ENCODE data around the gene USP53. TPM values are rescaled to one million over a fixed set of nuclear protein-coding genes. Genes with fewer than 3 reads are reported as not detected.

Gene USP53
- total and polyA plus RNA-seq, 2 donors from 2014 or later, result 8.4 to 59.9 TPM

- H3K27ac ChIP-seq (ENCODE audit: low read depth in 2 of 2, low read length in 2 of 2), result no peak overlapping the region
- no peak overlapping the region for H3K9ac ChIP-seq (ENCODE audit: low read length in 3 of 3)
- no peaks in the 10 kb centered on the region for H3K27me3 ChIP-seq (ENCODE audit: control insufficient read depth, insufficient read depth, low read length)
- no peak for DNase-seq
- H3K4me1 ChIP-seq (ENCODE audit: control insufficient read depth in 2 of 3, insufficient read depth in 2 of 3, low read depth in 1 of 3, low read length in 3 of 3), result peaks cover 0 to 4% (median 0%) of the 10 kb centered on the region in 3 donors
- FAIRE-seq, result no peak
- intact Hi-C loops (cut with DNase I), result no loop called here
- no peaks in the 10 kb centered on the region for H3K9me3 ChIP-seq (ENCODE audit: control insufficient read depth in 2 of 3, insufficient read depth in 1 of 3, low read length in 3 of 3)
- H3K36me3 ChIP-seq (ENCODE audit: control insufficient read depth in 2 of 3, insufficient read depth in 3 of 3, low read length in 3 of 3), result no peaks in the 10 kb centered on the region
- no peak overlapping the region for H3K4me3 ChIP-seq (ENCODE audit: low read length in 3 of 3)
- TF ChIP-seq CTCF (IDR thresholded peaks at IDR 0.05; ENCODE audit: borderline replicate concordance, extremely low read depth, insufficient read depth), result no peak
Observed at GRCh38 chr4:119204916-119205315, 7.6 kb upstream of the USP53 start.

DNA sequence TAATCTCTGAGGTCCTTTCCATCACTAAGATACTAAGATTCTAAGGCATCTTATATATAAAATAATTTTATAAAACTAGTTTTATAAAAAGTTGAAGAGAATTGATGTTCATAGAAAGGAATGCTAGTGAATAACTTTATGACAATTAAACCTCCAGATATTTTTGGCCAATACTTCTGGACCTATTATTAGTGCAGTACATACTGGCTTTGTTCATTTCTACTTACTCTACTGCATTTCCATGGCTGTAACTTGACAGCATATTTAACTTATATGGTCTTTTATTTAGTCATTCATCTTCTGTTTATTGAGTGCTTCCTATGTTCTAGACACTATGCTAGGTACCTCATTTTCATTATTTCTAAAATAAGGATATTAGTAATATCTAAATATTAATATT is 6.8 kb upstream of the USP53 start:
- Histone ChIP-seq H3K9me3 (ENCODE audit: control insufficient read depth in 2 of 3, insufficient read depth in 1 of 3, low read length in 3 of 3) (no peaks in the 10 kb centered on the region), H3K4me3 (ENCODE audit: low read length in 3 of 3) (no peak overlapping the region), H3K4me1 (ENCODE audit: control insufficient read depth in 2 of 3, insufficient read depth in 2 of 3, low read depth in 1 of 3, low read length in 3 of 3) (peaks cover 0 to 4% (median 0%) of the 10 kb centered on the region in 3 donors), H3K27ac (ENCODE audit: low read depth in 2 of 2, low read length in 2 of 2) (no peak overlapping the region), H3K9ac (ENCODE audit: low read length in 3 of 3) (no peak overlapping the region), H3K36me3 (ENCODE audit: control insufficient read depth in 2 of 3, insufficient read depth in 3 of 3, low read length in 3 of 3) (no peaks in the 10 kb centered on the region), H3K27me3 (ENCODE audit: control insufficient read depth, insufficient read depth, low read length) (no peaks in the 10 kb centered on the region)
- FAIRE-seq (no peak), DNase-seq (no peak)
- intact Hi-C loops (cut with DNase I), result no loop called here
- no peak for TF ChIP-seq CTCF (IDR thresholded peaks at IDR 0.05; ENCODE audit: borderline replicate concordance, extremely low read depth, insufficient read depth)

DNA sequence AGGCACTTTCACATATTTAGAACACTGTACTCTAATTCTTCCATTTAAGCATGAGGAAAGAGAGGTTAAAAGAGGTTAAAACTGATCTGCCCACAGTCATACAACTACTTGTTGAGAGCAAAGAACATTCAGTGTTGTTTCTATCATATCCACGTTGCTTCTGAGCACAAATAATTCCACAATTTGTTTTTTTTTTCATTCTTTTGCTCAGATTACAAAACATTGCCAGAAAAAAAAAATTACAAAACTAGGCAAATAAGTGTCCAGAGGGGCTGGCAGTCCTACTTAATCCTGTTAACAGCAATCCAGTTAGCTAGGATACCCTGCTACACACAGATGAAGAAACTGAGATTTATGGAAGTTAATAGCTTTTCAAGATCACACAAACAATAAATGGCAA is 6.3 kb upstream of the USP53 start:
- H3K27me3 ChIP-seq (ENCODE audit: control insufficient read depth, insufficient read depth, low read length), result no peaks in the 10 kb centered on the region
- no peaks in the 10 kb centered on the region for H3K36me3 ChIP-seq (ENCODE audit: control insufficient read depth in 2 of 3, insufficient read depth in 3 of 3, low read length in 3 of 3)
- no peak for TF ChIP-seq CTCF (IDR thresholded peaks at IDR 0.05; ENCODE audit: borderline replicate concordance, extremely low read depth, insufficient read depth)
- H3K4me3 ChIP-seq (ENCODE audit: low read length in 3 of 3), result no peak overlapping the region
- peaks cover 0 to 4% (median 0%) of the 10 kb centered on the region in 3 donors for H3K4me1 ChIP-seq (ENCODE audit: control insufficient read depth in 2 of 3, insufficient read depth in 2 of 3, low read depth in 1 of 3, low read length in 3 of 3)
- intact Hi-C loops (cut with DNase I), result no loop called here
- H3K9ac ChIP-seq (ENCODE audit: low read length in 3 of 3), result no peak overlapping the region
- no peaks in the 10 kb centered on the region for H3K9me3 ChIP-seq (ENCODE audit: control insufficient read depth in 2 of 3, insufficient read depth in 1 of 3, low read length in 3 of 3)
- DNase-seq (no peak), FAIRE-seq (no peak)
- H3K27ac ChIP-seq (ENCODE audit: low read depth in 2 of 2, low read length in 2 of 2), result no peak overlapping the region

- DNase-seq, result no peak
- no peak overlapping the region for H3K4me3 ChIP-seq (ENCODE audit: low read length in 3 of 3)
- intact Hi-C loops (cut with DNase I), result no loop called here
Observed at GRCh38 chr4:119207051-119207450, 5.5 kb upstream of the USP53 start.

More at GRCh38 chr4:119207051-119207450, 5.5 kb upstream of the USP53 start:
- no peak for FAIRE-seq
- Histone ChIP-seq H3K27ac (ENCODE audit: low read depth in 2 of 2, low read length in 2 of 2) (no peak overlapping the region), H3K9ac (ENCODE audit: low read length in 3 of 3) (no peak overlapping the region), H3K9me3 (ENCODE audit: control insufficient read depth in 2 of 3, insufficient read depth in 1 of 3, low read length in 3 of 3) (no peaks in the 10 kb centered on the region), H3K4me1 (ENCODE audit: control insufficient read depth in 2 of 3, insufficient read depth in 2 of 3, low read depth in 1 of 3, low read length in 3 of 3) (peaks cover 0 to 4% (median 0%) of the 10 kb centered on the region in 3 donors), H3K36me3 (ENCODE audit: control insufficient read depth in 2 of 3, insufficient read depth in 3 of 3, low read length in 3 of 3) (no peaks in the 10 kb centered on the region), H3K27me3 (ENCODE audit: control insufficient read depth, insufficient read depth, low read length) (no peaks in the 10 kb centered on the region)
- TF ChIP-seq CTCF (IDR thresholded peaks at IDR 0.05; ENCODE audit: borderline replicate concordance, extremely low read depth, insufficient read depth), result no peak

Measured in kidney (tissue), 14 donors.